HG02884 (cell line): ENCODE results near the gene SHISA8.

Experiments used
- ATAC-seq: cut with Tn5 transposase; IDR thresholded peaks from one replicate; pipeline ENCODE4 v1.9.1; 2021; ENCODE audit warnings: mild to moderate bottlenecking, moderate library complexity; ENCODE audit not compliant: unreplicated experiment

Gene SHISA8

GRCh38 chr22:41915786-41916493 is 1.1 kb upstream of the SHISA8 start:
- no peak for ATAC-seq

- ATAC-seq = no peak
Observed at GRCh38 chr22:41914611-41915034, 251 bp downstream of the SHISA8 start.

GRCh38 chr22:41913842-41914534 is 886 bp downstream of the SHISA8 start:
- ATAC-seq = no peak

- ATAC-seq = no peak
Observed at GRCh38 chr22:41913040-41913719, 1.7 kb downstream of the SHISA8 start.

- no peak for ATAC-seq
Observed at GRCh38 chr22:41912338-41913039, 2.4 kb downstream of the SHISA8 start.

- no peak for ATAC-seq
Observed at GRCh38 chr22:41911001-41911611, 3.8 kb downstream of the SHISA8 start.

- no peak for ATAC-seq
Observed at GRCh38 chr22:41910050-41911000, 4.5 kb downstream of the SHISA8 start.

- ATAC-seq = no peak
Observed at GRCh38 chr22:41909310-41910049, 5.4 kb downstream of the SHISA8 start.

GRCh38 chr22:41908411-41909309 is 6.2 kb downstream of the SHISA8 start:
- no peak for ATAC-seq

- ATAC-seq = no peak
Observed at GRCh38 chr22:41907436-41908401, 7.2 kb downstream of the SHISA8 start.

- no peak for ATAC-seq
Observed at GRCh38 chr22:41906822-41907221, 8.1 kb downstream of the SHISA8 start.

GRCh38 chr22:41905411-41906202 is 9.3 kb downstream of the SHISA8 start:
- no peak for ATAC-seq

- ATAC-seq = no peak
Observed at GRCh38 chr22:41904450-41905410, 10.1 kb downstream of the SHISA8 start.

GRCh38 chr22:41902932-41903421 is 11.9 kb downstream of the SHISA8 start:
- ATAC-seq = no peak

- no peak for ATAC-seq
Observed at GRCh38 chr22:41902016-41902415, 12.9 kb downstream of the SHISA8 start.
